Measurements from ENCODE around the gene AGBL1.

The AGBL1 gene

DNA sequence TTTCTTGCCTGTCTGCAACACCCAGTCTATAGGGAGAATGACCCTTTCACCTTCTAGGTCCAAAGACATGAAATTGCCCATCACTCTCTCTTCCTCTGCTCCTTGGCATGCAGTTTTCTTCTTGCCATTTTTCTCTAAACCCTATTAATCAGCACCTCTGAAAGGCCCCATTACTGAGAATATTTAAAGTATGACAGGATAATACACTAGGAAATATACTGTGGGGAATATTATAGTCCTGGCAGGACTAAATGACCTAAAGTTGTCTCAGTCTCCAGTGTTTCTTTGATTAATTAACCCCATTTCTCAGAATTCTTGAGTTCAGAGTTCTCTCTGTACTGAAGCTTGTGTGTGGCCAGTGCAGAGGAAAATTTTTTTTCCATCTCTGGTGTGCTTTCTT lies 730.7 kb downstream of the AGBL1 start:
- CTCF ChIA-PET, result interaction anchor here (0.6 to 0.7 kb wide), 2 partner anchors 64 to 662 kb away, joined by 3 read pairs; no protein-coding TSS in a partner anchor
- Histone ChIP-seq H3K27ac (ENCODE audit: extremely low read depth, low read depth, low read length) (no peak overlapping the region), H3K4me1 (ENCODE audit: control insufficient read depth, insufficient read depth, low read length) (no peaks in the 10 kb centered on the region), H3K4me3 (ENCODE audit: low read depth, low read length) (no peak overlapping the region), H3K36me3 (ENCODE audit: control insufficient read depth in 2 of 2, insufficient read depth in 1 of 2, low read length in 2 of 2) (no peaks in the 10 kb centered on the region), H3K9me3 (ENCODE audit: control insufficient read depth, insufficient read depth, low read depth, low read length) (no peaks in the 10 kb centered on the region)
- TF ChIP-seq SALL2 (tag by site-specific recombination; IDR thresholded peaks at IDR 0.05; ENCODE audit: borderline replicate concordance) (no peak), ZNF654 (tag by site-specific recombination; IDR thresholded peaks at IDR 0.05; ENCODE audit: low read depth) (no peak), ZNF37A (tag by site-specific recombination; IDR thresholded peaks at IDR 0.05) (no peak), ZNF518A (tag by site-specific recombination; conservative IDR thresholded peaks at IDR 0.05; ENCODE audit: low read depth) (no peak), ZNF501 (tag by site-specific recombination; IDR thresholded peaks at IDR 0.05) (no peak), AEBP2 (tag by site-specific recombination; IDR thresholded peaks at IDR 0.05; ENCODE audit: borderline replicate concordance) (no peak), ZNF140 (tag by site-specific recombination; IDR thresholded peaks at IDR 0.05) (no peak), ZNF791 (tag by site-specific recombination; IDR thresholded peaks at IDR 0.05) (no peak)
- TF ChIP-seq, protein P1, sequence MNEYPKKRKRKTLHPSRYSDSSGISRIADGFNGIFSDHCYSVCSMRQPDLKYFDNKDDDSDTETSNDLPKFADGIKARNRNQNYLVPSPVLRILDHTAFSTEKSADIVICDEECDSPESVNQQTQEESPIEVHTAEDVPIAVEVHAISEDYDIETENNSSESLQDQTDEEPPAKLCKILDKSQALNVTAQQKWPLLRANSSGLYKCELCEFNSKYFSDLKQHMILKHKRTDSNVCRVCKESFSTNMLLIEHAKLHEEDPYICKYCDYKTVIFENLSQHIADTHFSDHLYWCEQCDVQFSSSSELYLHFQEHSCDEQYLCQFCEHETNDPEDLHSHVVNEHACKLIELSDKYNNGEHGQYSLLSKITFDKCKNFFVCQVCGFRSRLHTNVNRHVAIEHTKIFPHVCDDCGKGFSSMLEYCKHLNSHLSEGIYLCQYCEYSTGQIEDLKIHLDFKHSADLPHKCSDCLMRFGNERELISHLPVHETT (tag by site-specific recombination; IDR thresholded peaks at IDR 0.05), result no peak
- POLR2A ChIA-PET, result no interaction called here

DNA sequence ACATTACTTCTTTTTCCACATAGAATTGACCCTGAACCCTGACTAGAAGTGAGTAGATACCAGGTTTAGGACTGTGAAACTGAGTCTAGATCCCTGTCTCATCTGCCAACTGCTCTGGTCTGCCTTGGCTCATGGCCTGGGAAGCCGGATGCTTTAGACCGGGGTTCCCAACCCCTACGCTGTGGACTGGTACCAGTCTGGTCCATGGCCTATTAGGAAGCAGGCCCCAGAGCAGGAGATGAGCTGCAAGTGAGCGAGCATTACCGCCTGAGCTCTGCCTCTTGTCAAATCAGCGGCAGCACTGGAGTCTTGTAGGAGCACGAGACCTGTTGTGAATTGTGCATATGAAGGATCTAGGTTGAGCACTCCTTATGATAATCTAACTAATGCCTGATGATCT lies 734.2 kb downstream of the AGBL1 start:
- Histone ChIP-seq H3K9me3 (ENCODE audit: control insufficient read depth, insufficient read depth, low read depth, low read length) (no peaks in the 10 kb centered on the region), H3K27ac (ENCODE audit: extremely low read depth, low read depth, low read length) (no peak overlapping the region), H3K4me3 (ENCODE audit: low read depth, low read length) (no peak overlapping the region), H3K36me3 (ENCODE audit: control insufficient read depth in 2 of 2, insufficient read depth in 1 of 2, low read length in 2 of 2) (no peaks in the 10 kb centered on the region), H3K4me1 (ENCODE audit: control insufficient read depth, insufficient read depth, low read length) (no peaks in the 10 kb centered on the region)
- CTCF ChIA-PET, result no interaction called here
- TF ChIP-seq ZNF785 (tag by site-specific recombination; IDR thresholded peaks at IDR 0.05) (no peak), KLF1 (tag by site-specific recombination; IDR thresholded peaks at IDR 0.05) (no peak), BCL11B (tag by site-specific recombination; IDR thresholded peaks at IDR 0.05; ENCODE audit: low read depth) (no peak)
- POLR2A ChIA-PET, result no interaction called here

DNA sequence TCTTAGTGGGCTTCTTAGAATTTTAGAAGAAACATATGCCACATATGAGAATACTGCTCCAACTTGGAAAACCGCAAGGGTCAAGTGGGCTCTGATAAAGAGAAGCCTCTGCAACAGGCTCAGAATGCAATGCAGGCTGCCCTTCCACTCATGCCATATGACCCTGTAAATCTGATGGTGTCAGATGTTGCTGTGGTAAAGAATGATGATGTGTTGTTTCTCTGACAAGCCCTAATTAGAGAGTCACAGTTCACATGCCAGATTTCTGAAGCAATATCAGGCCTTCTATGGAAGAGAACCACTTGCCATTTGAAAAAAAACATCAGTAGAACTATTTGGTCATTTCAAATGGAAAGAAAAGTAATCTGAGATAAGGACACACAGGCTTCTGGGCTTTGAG lies 749.6 kb downstream of the AGBL1 start:
- H3K4me3 ChIP-seq (ENCODE audit: low read depth, low read length), result no peak overlapping the region
- ChIA-PET POLR2A (no interaction called here), CTCF (no interaction called here)
- no peak for TF ChIP-seq OVOL3 (tag by site-specific recombination; IDR thresholded peaks at IDR 0.05)
- no peak for TF ChIP-seq ZFP41 (tag by site-specific recombination; IDR thresholded peaks at IDR 0.05; ENCODE audit: borderline replicate concordance)
- TF ChIP-seq ZNF514 (tag by site-specific recombination; IDR thresholded peaks at IDR 0.05), result no peak
- no peak for TF ChIP-seq ZNF664 (tag by site-specific recombination; IDR thresholded peaks at IDR 0.05)
- TF ChIP-seq ZNF148 (tag by site-specific recombination; IDR thresholded peaks at IDR 0.05; ENCODE audit: borderline replicate concordance), result no peak
- no peak for TF ChIP-seq ZNF146 (tag by site-specific recombination; IDR thresholded peaks at IDR 0.05)
- TF ChIP-seq ZNF623 (tag by site-specific recombination; IDR thresholded peaks at IDR 0.05), result no peak
- peaks cover 5% of the 10 kb centered on the region; the same call in 1 of the 2 replicates for H3K4me1 ChIP-seq (ENCODE audit: control insufficient read depth, insufficient read depth, low read length)
- no peak overlapping the region for H3K27ac ChIP-seq (ENCODE audit: extremely low read depth, low read depth, low read length)
- no peaks in the 10 kb centered on the region for H3K36me3 ChIP-seq (ENCODE audit: control insufficient read depth in 2 of 2, insufficient read depth in 1 of 2, low read length in 2 of 2)
- no peaks in the 10 kb centered on the region; the same call in 1 of the 2 replicates for H3K9me3 ChIP-seq (ENCODE audit: control insufficient read depth, insufficient read depth, low read depth, low read length)
